ENCODE results near the gene ARHGEF28.

ARHGEF28 gene

GRCh38 chr5:73821003-73821402 is 195.0 kb downstream of the ARHGEF28 start:
- H3K4me1 ChIP-seq (ENCODE audit: control insufficient read depth, insufficient read depth, low read length): 0 out of 2 replicates have a peak, but pooled peaks cover 1% of the 10 kb centered on the region
- no peak overlapping the region for H3K4me3 ChIP-seq (ENCODE audit: low read depth, low read length)
- no peak overlapping the region for H3K27ac ChIP-seq (ENCODE audit: low read depth, low read length)
- no peak overlapping the region for H3K9ac ChIP-seq (ENCODE audit: low read length)
- no peaks in the 10 kb centered on the region for H3K36me3 ChIP-seq (ENCODE audit: control insufficient read depth, insufficient read depth, low read length)
- H3K9me3 ChIP-seq (ENCODE audit: control insufficient read depth, insufficient read depth, low read depth, low read length): no peaks in the 10 kb centered on the region
- H3K27me3 ChIP-seq (ENCODE audit: control insufficient read depth, insufficient read depth, low read length): no peaks in the 10 kb centered on the region

DNA sequence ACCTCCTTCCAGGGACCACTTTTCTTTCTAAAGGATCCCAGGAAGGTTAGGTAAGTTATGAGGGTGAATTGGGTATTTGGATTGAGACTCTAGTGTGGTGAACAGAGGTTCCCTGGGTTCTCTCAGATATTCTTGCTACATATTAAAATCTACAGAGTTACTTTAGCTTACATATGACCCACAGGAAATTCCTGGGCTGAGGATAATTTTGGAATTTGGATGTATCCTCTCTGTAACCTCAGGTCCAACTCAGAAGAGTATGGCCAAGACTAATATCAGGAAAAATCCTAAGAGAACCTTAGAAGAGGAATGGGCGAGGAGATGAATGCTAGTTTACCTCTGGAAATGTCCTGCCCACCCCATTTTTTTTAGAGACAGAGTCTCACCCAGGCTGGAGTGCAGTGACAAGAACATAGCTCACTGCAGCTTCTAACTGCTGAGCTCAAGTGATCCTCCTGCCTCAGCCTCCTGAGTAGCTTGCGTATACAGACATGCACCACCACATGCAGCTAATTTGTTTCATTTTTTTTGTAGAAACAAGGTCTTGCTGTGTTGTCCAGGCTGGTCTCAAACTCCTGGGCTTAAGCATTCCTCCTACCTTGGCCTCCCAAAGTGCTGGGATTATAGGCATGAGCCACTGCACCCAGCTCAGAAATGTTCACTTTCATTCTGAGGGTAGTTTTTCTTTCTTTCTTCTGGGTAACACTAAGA is 196.4 kb downstream of the ARHGEF28 start:
- H3K4me3 ChIP-seq (ENCODE audit: low read depth, low read length): no peak overlapping the region
- peaks cover 10% of the 10 kb centered on the region; the same call in 1 of the 2 replicates for H3K4me1 ChIP-seq (ENCODE audit: control insufficient read depth, insufficient read depth, low read length)
- no peak overlapping the region for H3K9ac ChIP-seq (ENCODE audit: low read length)
- no peaks in the 10 kb centered on the region for H3K36me3 ChIP-seq (ENCODE audit: control insufficient read depth, insufficient read depth, low read length)
- H3K27me3 ChIP-seq (ENCODE audit: control insufficient read depth, insufficient read depth, low read length): no peaks in the 10 kb centered on the region
- no peaks in the 10 kb centered on the region for H3K9me3 ChIP-seq (ENCODE audit: control insufficient read depth, insufficient read depth, low read depth, low read length)
- no peak overlapping the region for H3K27ac ChIP-seq (ENCODE audit: low read depth, low read length)

DNA sequence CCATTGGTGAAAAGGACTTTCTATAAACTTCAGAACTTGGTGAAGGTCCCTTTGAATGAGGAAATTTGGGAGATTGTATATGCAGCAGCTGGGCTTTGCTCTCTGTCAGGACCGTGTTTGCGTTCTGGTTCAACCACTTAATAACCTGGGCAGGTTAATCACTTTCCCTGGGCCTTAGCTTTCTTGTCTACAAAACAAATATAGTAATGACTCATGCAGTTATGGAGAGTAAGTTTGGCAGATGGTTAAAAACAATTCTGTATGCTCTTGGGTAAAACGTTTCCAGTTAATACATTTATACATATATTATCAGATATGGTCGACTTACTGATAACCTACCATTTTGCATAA is 197.0 kb downstream of the ARHGEF28 start:
- Histone ChIP-seq H3K9ac (ENCODE audit: low read length) (no peak overlapping the region), H3K36me3 (ENCODE audit: control insufficient read depth, insufficient read depth, low read length) (no peaks in the 10 kb centered on the region), H3K27me3 (ENCODE audit: control insufficient read depth, insufficient read depth, low read length) (no peaks in the 10 kb centered on the region), H3K4me1 (ENCODE audit: control insufficient read depth, insufficient read depth, low read length) (peaks cover 10% of the 10 kb centered on the region; the same call in 1 of the 2 replicates), H3K4me3 (ENCODE audit: low read depth, low read length) (no peak overlapping the region), H3K9me3 (ENCODE audit: control insufficient read depth, insufficient read depth, low read depth, low read length) (no peaks in the 10 kb centered on the region), H3K27ac (ENCODE audit: low read depth, low read length) (no peak overlapping the region)

GRCh38 chr5:73823508-73823925 is 197.5 kb downstream of the ARHGEF28 start:
- no peaks in the 10 kb centered on the region for H3K9me3 ChIP-seq (ENCODE audit: control insufficient read depth, insufficient read depth, low read depth, low read length)
- H3K4me1 ChIP-seq (ENCODE audit: control insufficient read depth, insufficient read depth, low read length): peaks cover 10% of the 10 kb centered on the region; the same call in 1 of the 2 replicates
- H3K36me3 ChIP-seq (ENCODE audit: control insufficient read depth, insufficient read depth, low read length): no peaks in the 10 kb centered on the region
- H3K4me3 ChIP-seq (ENCODE audit: low read depth, low read length): no peak overlapping the region
- H3K27me3 ChIP-seq (ENCODE audit: control insufficient read depth, insufficient read depth, low read length): no peaks in the 10 kb centered on the region
- H3K27ac ChIP-seq (ENCODE audit: low read depth, low read length): no peak overlapping the region
- no peak overlapping the region for H3K9ac ChIP-seq (ENCODE audit: low read length)

DNA sequence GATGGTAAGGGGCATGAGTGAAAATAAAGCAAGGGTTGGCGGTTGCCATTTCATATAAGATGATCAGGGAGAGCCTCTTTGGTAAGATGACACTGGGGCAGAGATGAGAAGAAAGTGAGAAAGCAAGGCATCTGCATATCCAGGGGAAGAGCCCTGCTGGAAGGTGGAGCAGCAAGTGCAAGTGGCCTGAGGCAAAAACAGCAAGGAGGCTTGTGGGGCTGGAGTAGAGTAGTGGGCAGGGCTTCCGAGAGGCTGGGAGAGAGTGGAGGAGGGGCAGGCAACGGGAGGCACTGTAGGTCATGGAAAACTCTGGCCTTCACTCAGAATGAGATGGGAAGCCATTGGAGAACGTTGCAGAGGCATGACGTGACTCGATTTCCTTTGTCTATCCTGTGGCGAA is 199.2 kb downstream of the ARHGEF28 start:
- H3K4me1 ChIP-seq (ENCODE audit: control insufficient read depth, insufficient read depth, low read length): peaks cover 10% of the 10 kb centered on the region; the same call in 1 of the 2 replicates
- H3K36me3 ChIP-seq (ENCODE audit: control insufficient read depth, insufficient read depth, low read length): no peaks in the 10 kb centered on the region
- H3K9me3 ChIP-seq (ENCODE audit: control insufficient read depth, insufficient read depth, low read depth, low read length): no peaks in the 10 kb centered on the region
- H3K4me3 ChIP-seq (ENCODE audit: low read depth, low read length): no peak overlapping the region
- no peak overlapping the region for H3K27ac ChIP-seq (ENCODE audit: low read depth, low read length)
- H3K9ac ChIP-seq (ENCODE audit: low read length): no peak overlapping the region
- no peaks in the 10 kb centered on the region for H3K27me3 ChIP-seq (ENCODE audit: control insufficient read depth, insufficient read depth, low read length)

- Histone ChIP-seq H3K27me3 (ENCODE audit: control insufficient read depth, insufficient read depth, low read length) (no peaks in the 10 kb centered on the region), H3K9ac (ENCODE audit: low read length) (no peak overlapping the region), H3K36me3 (ENCODE audit: control insufficient read depth, insufficient read depth, low read length) (no peaks in the 10 kb centered on the region), H3K4me1 (ENCODE audit: control insufficient read depth, insufficient read depth, low read length) (peaks cover 10% of the 10 kb centered on the region; the same call in 1 of the 2 replicates), H3K9me3 (ENCODE audit: control insufficient read depth, insufficient read depth, low read depth, low read length) (no peaks in the 10 kb centered on the region), H3K4me3 (ENCODE audit: low read depth, low read length) (no peak overlapping the region), H3K27ac (ENCODE audit: low read depth, low read length) (no peak overlapping the region)
These were observed 199.7 kb downstream of the ARHGEF28 start for GRCh38 chr5:73825736-73826135.

- Histone ChIP-seq H3K4me3 (ENCODE audit: low read depth, low read length) (no peak overlapping the region), H3K9ac (ENCODE audit: low read length) (no peak overlapping the region), H3K27ac (ENCODE audit: low read depth, low read length) (no peak overlapping the region), H3K4me1 (ENCODE audit: control insufficient read depth, insufficient read depth, low read length) (peaks cover 10% of the 10 kb centered on the region; the same call in 1 of the 2 replicates), H3K27me3 (ENCODE audit: control insufficient read depth, insufficient read depth, low read length) (no peaks in the 10 kb centered on the region), H3K36me3 (ENCODE audit: control insufficient read depth, insufficient read depth, low read length) (no peaks in the 10 kb centered on the region), H3K9me3 (ENCODE audit: control insufficient read depth, insufficient read depth, low read depth, low read length) (no peaks in the 10 kb centered on the region)
These were observed 200.5 kb downstream of the ARHGEF28 start for GRCh38 chr5:73826301-73827105.

DNA sequence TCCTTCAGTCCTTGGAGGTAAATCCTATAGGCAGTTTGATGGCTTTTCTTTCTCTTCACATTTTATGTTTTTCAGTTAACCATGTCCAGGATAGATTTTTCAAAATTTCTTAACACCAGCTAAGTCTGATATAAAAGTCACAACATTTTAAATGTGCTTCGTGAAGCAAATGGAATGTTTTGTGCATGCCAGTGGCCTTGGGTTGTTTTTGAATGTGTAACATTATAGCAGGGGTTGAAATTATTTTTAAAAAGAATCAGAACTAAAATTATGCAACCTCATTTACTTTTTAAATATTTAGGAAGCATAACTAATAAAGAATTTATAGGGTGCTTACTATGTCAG is 201.1 kb downstream of the ARHGEF28 start:
- Histone ChIP-seq H3K9ac (ENCODE audit: low read length) (no peak overlapping the region), H3K4me1 (ENCODE audit: control insufficient read depth, insufficient read depth, low read length) (peaks cover 10% of the 10 kb centered on the region; the same call in 1 of the 2 replicates), H3K36me3 (ENCODE audit: control insufficient read depth, insufficient read depth, low read length) (no peaks in the 10 kb centered on the region), H3K27me3 (ENCODE audit: control insufficient read depth, insufficient read depth, low read length) (no peaks in the 10 kb centered on the region), H3K27ac (ENCODE audit: low read depth, low read length) (no peak overlapping the region), H3K4me3 (ENCODE audit: low read depth, low read length) (no peak overlapping the region), H3K9me3 (ENCODE audit: control insufficient read depth, insufficient read depth, low read depth, low read length) (no peaks in the 10 kb centered on the region)

- no peak overlapping the region for H3K27ac ChIP-seq (ENCODE audit: low read depth, low read length)
- H3K36me3 ChIP-seq (ENCODE audit: control insufficient read depth, insufficient read depth, low read length): no peaks in the 10 kb centered on the region
- H3K4me1 ChIP-seq (ENCODE audit: control insufficient read depth, insufficient read depth, low read length): peaks cover 10% of the 10 kb centered on the region; the same call in 1 of the 2 replicates
- H3K9me3 ChIP-seq (ENCODE audit: control insufficient read depth, insufficient read depth, low read depth, low read length): no peaks in the 10 kb centered on the region
- no peaks in the 10 kb centered on the region for H3K27me3 ChIP-seq (ENCODE audit: control insufficient read depth, insufficient read depth, low read length)
- H3K9ac ChIP-seq (ENCODE audit: low read length): no peak overlapping the region
- H3K4me3 ChIP-seq (ENCODE audit: low read depth, low read length): no peak overlapping the region
These were observed 202.5 kb downstream of the ARHGEF28 start for GRCh38 chr5:73828465-73828864.

DNA sequence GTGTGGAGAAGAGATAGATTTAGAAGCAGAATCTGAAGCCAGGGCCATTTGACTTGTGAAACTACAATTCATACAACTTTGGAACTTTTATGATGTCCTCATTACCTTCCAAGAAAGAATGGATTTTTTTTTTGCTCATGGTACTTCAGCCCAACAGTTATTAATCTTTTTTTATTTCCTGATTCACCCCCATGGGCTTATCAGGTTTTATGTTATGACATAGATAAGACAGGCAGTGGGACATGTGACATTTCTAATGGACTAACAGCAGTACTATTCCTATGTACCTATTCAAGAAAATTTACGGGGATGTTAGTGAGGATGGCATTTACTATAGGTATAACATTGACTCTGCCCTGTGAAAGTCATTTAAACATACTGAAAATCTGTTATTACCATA is 204.7 kb downstream of the ARHGEF28 start:
- H3K4me3 ChIP-seq (ENCODE audit: low read depth, low read length): no peak overlapping the region
- H3K4me1 ChIP-seq (ENCODE audit: control insufficient read depth, insufficient read depth, low read length): peaks cover 10% of the 10 kb centered on the region; the same call in 1 of the 2 replicates
- no peaks in the 10 kb centered on the region for H3K9me3 ChIP-seq (ENCODE audit: control insufficient read depth, insufficient read depth, low read depth, low read length)

GRCh38 chr5:73831066-73831465 is 205.1 kb downstream of the ARHGEF28 start:
- H3K27ac ChIP-seq (ENCODE audit: low read depth, low read length): no peak overlapping the region

More for the DNA sequence above, 204.7 kb downstream of the ARHGEF28 start:
- Histone ChIP-seq H3K36me3 (ENCODE audit: control insufficient read depth, insufficient read depth, low read length) (no peaks in the 10 kb centered on the region), H3K9ac (ENCODE audit: low read length) (no peak overlapping the region), H3K27me3 (ENCODE audit: control insufficient read depth, insufficient read depth, low read length) (no peaks in the 10 kb centered on the region), H3K27ac (ENCODE audit: low read depth, low read length) (no peak overlapping the region)

More at GRCh38 chr5:73831066-73831465, 205.1 kb downstream of the ARHGEF28 start:
- Histone ChIP-seq H3K4me3 (ENCODE audit: low read depth, low read length) (no peak overlapping the region), H3K9me3 (ENCODE audit: control insufficient read depth, insufficient read depth, low read depth, low read length) (no peaks in the 10 kb centered on the region), H3K27me3 (ENCODE audit: control insufficient read depth, insufficient read depth, low read length) (no peaks in the 10 kb centered on the region), H3K9ac (ENCODE audit: low read length) (no peak overlapping the region), H3K4me1 (ENCODE audit: control insufficient read depth, insufficient read depth, low read length) (peaks cover 8% of the 10 kb centered on the region; the same call in 1 of the 2 replicates), H3K36me3 (ENCODE audit: control insufficient read depth, insufficient read depth, low read length) (no peaks in the 10 kb centered on the region)
